Amniotic stem cell (primary cell): ENCODE data around the gene MPV17L.
"Not testable (repeated sequence)": the region's sequence is repeated elsewhere in the genome, so short reads cannot be mapped to it uniquely, and the experiment has no call there.

Source experiments
- DNase-seq: peaks from one replicate; lab custom pipeline; 2025; lab: John Stamatoyannopoulos, UW

The MPV17L gene

GRCh38 chr16:15451098-15451731 is 55.7 kb downstream of the MPV17L start:
- DNase-seq: no peak

- DNase-seq: no peak
These were observed 56.8 kb downstream of the MPV17L start for GRCh38 chr16:15452246-15452855.

GRCh38 chr16:15453296-15453695 is 57.7 kb downstream of the MPV17L start:
- not testable (repeated sequence) for DNase-seq

- not testable (repeated sequence) for DNase-seq
These were observed 59.4 kb downstream of the MPV17L start for GRCh38 chr16:15454933-15455332.

- no peak for DNase-seq
These were observed 61.8 kb downstream of the MPV17L start for GRCh38 chr16:15457400-15457799.

GRCh38 chr16:15457958-15458357 is 62.4 kb downstream of the MPV17L start:
- no peak for DNase-seq

- no peak for DNase-seq
These were observed 64.2 kb downstream of the MPV17L start for GRCh38 chr16:15459791-15460190.

- no peak for DNase-seq
These were observed 65.0 kb downstream of the MPV17L start for GRCh38 chr16:15460601-15461000.

GRCh38 chr16:15461376-15461775 is 65.8 kb downstream of the MPV17L start:
- DNase-seq: no peak
